Activated T-cell treated with anti-CD3 and anti-CD28 coated beads, Interleukin-2, amount 50 U/mL, for 24 hours (primary cell): Measurements from ENCODE around the gene SCN2A.
"Not testable (repeated sequence)": the region's sequence is repeated elsewhere in the genome, so short reads cannot be mapped to it uniquely, and the experiment has no call there.

Experiments
- DNase-seq: peaks from one replicate; pipeline ENCODE4 v3.0.0-alpha.2; 2020
- H3K27ac Mint-ChIP-seq: 2 replicates; pipeline ENCODE4 v1.8.0; 2020; ENCODE audit warnings: mild to moderate bottlenecking, mixed read lengths
- H3K27me3 Mint-ChIP-seq: 2 replicates; pipeline ENCODE4 v1.8.0; 2020; ENCODE audit warnings: mixed read lengths
- H3K36me3 Mint-ChIP-seq: 2 replicates; pipeline ENCODE4 v1.8.0; 2020; ENCODE audit warnings: low read depth, mixed read lengths
- H3K4me1 Mint-ChIP-seq: 2 replicates; pipeline ENCODE4 v1.8.0; 2020; ENCODE audit warnings: low read depth, mixed read lengths
- H3K4me3 Mint-ChIP-seq: 2 replicates; pipeline ENCODE4 v1.8.0; 2020; ENCODE audit warnings: mild to moderate bottlenecking, moderate library complexity, mixed read lengths
- H3K9me3 Mint-ChIP-seq: 2 replicates; pipeline ENCODE4 v1.8.0; 2020; ENCODE audit warnings: mixed read lengths

Gene SCN2A

DNA sequence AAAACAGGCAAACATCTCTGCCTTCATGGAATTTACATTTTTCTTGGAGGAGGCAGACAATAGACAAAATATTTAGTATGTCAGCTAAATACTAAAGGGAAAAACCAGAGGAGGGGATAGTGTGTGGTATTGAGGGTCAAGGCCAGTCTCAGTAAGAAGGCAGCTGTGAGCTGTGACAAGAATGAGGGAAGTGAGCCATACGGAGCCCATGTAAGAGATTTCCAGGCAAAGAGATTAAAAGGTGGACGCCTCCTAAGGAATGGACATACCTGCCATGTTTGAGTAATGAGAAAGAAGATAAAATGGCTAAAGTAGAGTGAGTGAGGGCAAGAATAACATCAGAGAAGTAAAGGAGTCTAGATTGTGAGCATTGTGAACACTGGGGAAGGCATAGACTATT, 2.2 kb upstream of the SCN2A start:
- Mint-ChIP-seq H3K36me3 (no peaks in the 10 kb centered on the region), H3K4me1 (no peaks in the 10 kb centered on the region), H3K9me3 (no peaks in the 10 kb centered on the region), H3K4me3 (no peak overlapping the region), H3K27ac (no peak overlapping the region), H3K27me3 (no peaks in the 10 kb centered on the region)
- no peak for DNase-seq

DNA sequence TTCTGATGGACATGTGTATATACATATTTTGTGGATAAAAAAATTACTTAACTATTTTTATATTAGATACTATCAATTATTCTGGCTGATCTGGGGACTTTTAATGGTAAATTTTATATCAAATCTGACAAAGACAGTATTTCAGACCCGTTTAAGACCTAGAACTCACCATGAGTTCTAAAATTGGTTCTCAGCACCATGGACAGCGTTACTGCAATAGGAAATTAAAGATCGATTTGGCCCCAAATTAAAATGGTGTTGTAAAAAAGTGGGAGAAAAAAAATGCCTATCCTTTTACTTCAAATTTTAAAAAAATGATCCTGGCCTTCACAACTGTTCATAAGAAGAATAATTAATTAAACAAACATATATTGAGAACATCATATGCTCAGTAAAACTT, 919 bp upstream of the SCN2A start:
- H3K27me3 Mint-ChIP-seq, result no peaks in the 10 kb centered on the region
- H3K4me3 Mint-ChIP-seq, result no peak overlapping the region
- H3K27ac Mint-ChIP-seq, result no peak overlapping the region
- no peaks in the 10 kb centered on the region for H3K9me3 Mint-ChIP-seq
- no peaks in the 10 kb centered on the region for H3K36me3 Mint-ChIP-seq
- no peaks in the 10 kb centered on the region for H3K4me1 Mint-ChIP-seq
- DNase-seq, result no peak

DNA sequence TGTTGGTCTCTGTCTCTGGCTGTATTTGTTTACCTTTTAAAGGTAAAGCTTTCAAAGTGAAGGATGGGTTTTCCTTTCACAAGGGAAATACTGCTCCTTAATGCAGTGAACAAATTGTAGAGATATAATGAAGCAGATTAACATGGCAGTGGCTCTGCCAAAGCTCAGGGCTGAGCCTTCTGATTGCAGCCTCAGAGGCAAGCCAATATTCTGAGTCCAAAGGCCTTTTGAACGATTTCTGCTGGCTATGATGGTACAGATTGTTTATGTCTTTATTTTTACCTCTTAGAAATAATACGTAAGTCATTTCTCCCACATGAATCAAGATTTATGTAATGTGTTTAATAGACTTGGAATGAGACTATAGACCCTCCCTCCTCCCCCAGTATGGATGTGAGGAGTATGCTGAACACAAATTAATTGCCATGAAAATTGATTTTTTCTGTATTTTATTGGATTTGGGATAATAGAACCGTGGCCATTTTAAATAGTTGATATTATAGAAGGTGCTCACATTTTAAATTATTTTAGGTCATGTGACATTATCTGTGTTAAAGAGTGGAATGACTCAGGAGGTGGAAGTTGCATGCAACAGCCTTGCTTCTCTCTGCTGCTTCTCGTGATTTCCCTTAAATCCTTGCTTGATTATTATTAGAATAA, 772 bp downstream of the SCN2A start:
- H3K36me3 Mint-ChIP-seq, result no peaks in the 10 kb centered on the region
- no peak overlapping the region for H3K27ac Mint-ChIP-seq
- H3K9me3 Mint-ChIP-seq, result no peaks in the 10 kb centered on the region
- H3K4me1 Mint-ChIP-seq, result no peaks in the 10 kb centered on the region
- H3K4me3 Mint-ChIP-seq, result no peak overlapping the region
- DNase-seq, result no peak
- H3K27me3 Mint-ChIP-seq, result no peaks in the 10 kb centered on the region

DNA sequence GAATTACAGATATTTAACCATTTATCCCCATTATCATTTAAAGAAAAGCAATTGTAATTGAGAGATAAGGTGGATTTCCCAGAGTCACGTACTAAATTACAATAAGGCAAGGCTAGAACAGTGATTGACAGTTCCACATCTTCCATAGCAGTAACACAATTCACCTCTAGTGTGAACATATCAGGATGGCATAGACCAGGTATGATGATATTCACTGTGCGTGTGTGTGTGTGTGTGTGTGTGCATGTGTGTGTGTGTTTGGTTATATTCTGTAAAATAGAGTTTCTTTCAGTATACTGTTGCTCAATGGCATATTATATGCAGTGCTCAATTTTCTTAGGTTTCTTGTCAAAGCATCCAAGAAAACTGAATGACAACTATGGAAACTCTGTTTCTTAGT, 1.7 kb downstream of the SCN2A start:
- Mint-ChIP-seq H3K4me1 (no peaks in the 10 kb centered on the region), H3K27ac (no peak overlapping the region), H3K36me3 (no peaks in the 10 kb centered on the region), H3K9me3 (no peaks in the 10 kb centered on the region), H3K4me3 (no peak overlapping the region), H3K27me3 (no peaks in the 10 kb centered on the region)
- no peak for DNase-seq

DNA sequence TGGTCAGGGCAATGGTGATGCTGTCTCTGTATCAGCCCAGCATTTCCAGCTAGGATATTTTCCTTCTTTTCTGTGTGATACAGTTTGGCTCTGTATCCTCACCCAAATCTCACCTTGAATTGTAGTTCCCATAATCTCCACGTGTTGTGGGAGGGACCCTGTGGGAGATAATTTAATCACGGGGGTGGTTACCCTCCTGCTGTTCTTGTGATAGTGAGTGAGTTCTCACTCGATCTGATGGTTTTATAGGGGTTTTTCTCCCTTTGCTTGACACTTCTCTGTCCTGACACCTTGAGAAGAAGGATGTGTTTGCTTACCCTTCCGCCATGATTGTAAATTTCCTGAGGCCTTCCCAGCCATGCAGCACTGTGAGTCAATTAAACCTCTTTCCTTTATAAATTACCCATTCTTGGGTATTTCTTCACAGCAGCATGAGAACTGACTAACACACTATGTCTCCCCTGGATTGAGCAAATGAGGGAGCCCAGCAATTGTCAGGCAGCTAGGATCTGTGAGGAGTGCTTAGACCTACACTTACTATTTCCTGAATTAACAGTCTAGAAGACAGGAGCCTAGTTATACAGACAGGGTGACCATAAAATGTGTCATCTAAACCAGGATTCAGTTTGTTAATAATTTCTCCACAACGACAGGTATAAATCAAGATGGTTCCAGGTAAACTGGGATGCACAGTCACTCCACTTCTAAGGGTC, 6.0 kb downstream of the SCN2A start:
- Mint-ChIP-seq H3K9me3 (no peaks in the 10 kb centered on the region), H3K4me3 (no peak overlapping the region), H3K27ac (no peak overlapping the region), H3K27me3 (no peaks in the 10 kb centered on the region), H3K36me3 (no peaks in the 10 kb centered on the region), H3K4me1 (no peaks in the 10 kb centered on the region)
- no peak for DNase-seq

DNA sequence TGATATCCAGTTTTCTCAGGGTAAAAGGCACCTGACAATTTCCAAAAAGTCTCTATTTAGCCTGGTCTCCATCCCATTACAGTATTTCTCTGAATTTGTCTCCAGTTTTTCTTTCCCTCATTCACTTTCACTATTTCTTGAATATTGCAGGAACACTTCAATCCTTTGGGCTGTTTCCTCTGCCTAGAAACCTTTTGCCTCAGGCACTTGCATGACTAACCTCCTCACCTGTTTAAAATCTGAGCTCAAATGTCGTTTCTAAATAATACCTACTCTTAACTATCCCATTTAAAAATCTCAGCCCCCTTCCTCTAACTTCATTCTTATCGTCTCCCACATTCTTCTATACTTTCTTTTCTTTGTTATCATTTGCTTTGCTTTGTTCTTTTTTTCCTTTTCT, 9.0 kb downstream of the SCN2A start:
- Mint-ChIP-seq H3K4me1 (no peaks in the 10 kb centered on the region), H3K4me3 (no peak overlapping the region), H3K9me3 (no peaks in the 10 kb centered on the region), H3K27ac (no peak overlapping the region), H3K27me3 (peaks cover 4% of the 10 kb centered on the region), H3K36me3 (no peaks in the 10 kb centered on the region)
- no peak for DNase-seq

DNA sequence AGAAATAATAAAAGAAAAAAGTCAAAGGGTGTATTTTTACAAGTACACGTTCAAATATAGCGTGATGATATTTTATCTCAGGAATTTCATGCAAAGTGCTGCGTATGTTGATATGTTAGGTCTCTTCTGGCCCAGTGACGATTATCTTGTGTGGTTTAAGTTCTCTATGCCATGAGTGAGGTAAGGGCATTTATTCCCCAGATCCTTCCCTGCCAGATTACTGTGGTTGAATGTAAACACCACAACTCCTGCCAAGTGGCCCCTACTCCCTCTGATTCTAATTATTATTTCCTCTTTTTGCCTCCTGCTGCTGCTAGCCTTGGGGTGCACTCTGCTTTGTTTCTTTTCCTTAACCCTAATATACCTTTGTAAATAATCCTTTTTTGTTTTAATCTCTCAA, 12.2 kb downstream of the SCN2A start:
- H3K4me3 Mint-ChIP-seq, result no peak overlapping the region
- H3K36me3 Mint-ChIP-seq, result no peaks in the 10 kb centered on the region
- H3K27ac Mint-ChIP-seq, result no peak overlapping the region
- no peak for DNase-seq
- no peaks in the 10 kb centered on the region for H3K4me1 Mint-ChIP-seq
- no peaks in the 10 kb centered on the region for H3K9me3 Mint-ChIP-seq
- H3K27me3 Mint-ChIP-seq, result peaks cover 4% of the 10 kb centered on the region

DNA sequence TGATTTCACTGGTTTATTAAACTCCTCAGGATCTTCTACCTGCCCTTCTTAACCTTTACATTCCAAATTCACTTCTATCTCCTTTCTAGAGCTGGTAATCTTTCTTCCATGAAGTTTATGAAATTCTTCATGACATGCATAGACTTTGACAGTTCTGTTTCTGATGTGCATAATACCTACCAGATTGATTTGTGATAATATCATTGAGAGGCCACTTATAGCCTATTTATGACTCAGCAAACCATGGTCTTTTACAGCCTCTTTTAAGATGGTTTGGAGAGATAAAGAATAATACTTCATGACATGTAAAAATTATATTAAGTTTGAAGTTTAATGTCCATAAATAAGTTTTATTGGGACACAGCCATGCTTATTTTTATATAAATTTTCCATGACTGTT, 14.0 kb downstream of the SCN2A start:
- H3K4me3 Mint-ChIP-seq, result no peak overlapping the region
- DNase-seq, result no peak
- H3K27me3 Mint-ChIP-seq, result peaks cover 6% of the 10 kb centered on the region
- no peaks in the 10 kb centered on the region for H3K4me1 Mint-ChIP-seq
- H3K9me3 Mint-ChIP-seq, result no peaks in the 10 kb centered on the region
- no peaks in the 10 kb centered on the region for H3K36me3 Mint-ChIP-seq
- no peak overlapping the region for H3K27ac Mint-ChIP-seq

DNA sequence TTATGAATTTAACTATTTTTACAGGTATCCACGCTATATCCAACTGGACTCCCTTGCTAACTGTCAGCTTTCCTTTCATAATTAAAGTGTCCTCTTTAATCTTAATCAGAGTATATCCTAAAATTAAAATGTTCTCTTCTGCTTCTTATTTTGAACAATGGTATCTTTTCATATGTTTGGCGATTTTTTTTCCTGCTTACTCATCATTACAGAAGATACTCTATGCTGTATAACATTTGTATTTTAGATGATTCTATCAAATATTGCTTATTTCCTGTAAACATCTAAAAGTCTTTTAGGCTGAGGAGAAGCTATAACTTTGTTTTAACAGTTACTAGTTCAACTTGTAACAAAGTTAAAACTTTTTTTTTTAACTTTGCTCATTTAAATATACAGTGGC, 17.4 kb downstream of the SCN2A start:
- Mint-ChIP-seq H3K27ac (no peak overlapping the region), H3K36me3 (no peaks in the 10 kb centered on the region), H3K27me3 (peaks cover 13% of the 10 kb centered on the region), H3K9me3 (no peaks in the 10 kb centered on the region), H3K4me3 (no peak overlapping the region), H3K4me1 (no peaks in the 10 kb centered on the region)
- no peak for DNase-seq

DNA sequence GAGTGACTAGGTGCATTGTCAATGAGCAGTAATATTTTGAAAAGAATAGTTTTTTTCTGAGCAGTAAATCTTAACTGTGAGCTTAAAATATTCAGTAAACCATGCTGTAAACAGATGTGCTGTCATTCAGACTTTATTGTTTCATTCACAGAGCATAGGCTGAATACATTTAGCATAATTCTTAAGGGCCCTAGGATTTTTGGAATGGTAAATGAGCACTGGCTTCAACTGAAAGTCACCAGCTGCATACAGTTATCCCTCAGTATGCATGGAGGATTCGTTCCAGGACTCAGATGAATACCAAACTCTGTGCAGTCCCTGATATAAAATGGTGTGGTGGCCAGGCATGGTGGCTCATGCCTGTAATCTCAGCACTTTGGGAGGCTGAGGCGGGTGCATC, 21.1 kb downstream of the SCN2A start:
- H3K36me3 Mint-ChIP-seq, H3K9me3 Mint-ChIP-seq, H3K4me1 Mint-ChIP-seq, H3K4me3 Mint-ChIP-seq, DNase-seq, H3K27ac Mint-ChIP-seq: not testable (repeated sequence)
- H3K27me3 Mint-ChIP-seq, result peaks cover 15% of the 10 kb centered on the region

DNA sequence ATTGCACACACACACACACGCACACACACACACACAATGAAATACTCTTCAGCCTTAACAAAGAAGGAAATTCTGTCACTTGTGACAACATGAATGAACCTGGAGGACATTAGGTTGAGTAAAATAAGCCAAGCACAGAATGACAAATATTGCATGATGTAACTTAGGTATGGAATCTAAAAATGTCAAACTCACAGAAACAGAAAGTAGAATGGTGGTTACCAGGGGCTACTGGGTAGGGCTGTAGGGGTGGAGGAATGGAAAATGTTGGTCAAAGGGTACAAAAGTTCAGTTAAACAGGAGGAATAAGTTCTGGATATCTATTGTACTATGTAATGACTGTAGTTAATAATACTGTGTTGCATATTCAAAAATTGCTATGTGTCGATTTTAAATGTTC, 29.5 kb downstream of the SCN2A start:
- no peaks in the 10 kb centered on the region for H3K36me3 Mint-ChIP-seq
- no peaks in the 10 kb centered on the region for H3K9me3 Mint-ChIP-seq
- peak overlapping the region; percentile 12 for H3K27ac Mint-ChIP-seq
- peaks cover 17% of the 10 kb centered on the region for H3K4me1 Mint-ChIP-seq
- no peak for DNase-seq
- H3K4me3 Mint-ChIP-seq, result no peak overlapping the region
- peaks cover 3% of the 10 kb centered on the region for H3K27me3 Mint-ChIP-seq

DNA sequence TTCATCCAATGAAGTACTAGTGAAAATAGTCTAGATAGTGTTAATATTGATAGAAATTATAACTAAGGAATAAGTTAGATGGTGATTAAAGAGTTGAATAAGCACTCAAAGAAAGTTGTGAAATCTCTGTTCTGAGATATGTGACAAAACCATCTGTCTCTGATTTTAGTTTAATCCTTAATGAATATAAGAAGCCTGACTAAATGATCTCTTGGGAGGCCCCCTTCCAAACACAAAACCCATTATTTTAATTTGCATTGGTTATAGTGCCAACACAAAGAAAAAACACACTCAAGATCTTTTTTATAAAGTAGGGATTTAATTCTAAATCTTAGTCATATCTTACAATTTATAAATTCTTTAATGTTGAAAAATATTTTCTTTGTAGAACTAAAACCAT, 34.0 kb downstream of the SCN2A start:
- Mint-ChIP-seq H3K27me3 (no peaks in the 10 kb centered on the region), H3K9me3 (no peaks in the 10 kb centered on the region), H3K36me3 (no peaks in the 10 kb centered on the region), H3K4me3 (no peak overlapping the region), H3K27ac (no peak overlapping the region), H3K4me1 (peaks cover 25% of the 10 kb centered on the region)
- no peak for DNase-seq

DNA sequence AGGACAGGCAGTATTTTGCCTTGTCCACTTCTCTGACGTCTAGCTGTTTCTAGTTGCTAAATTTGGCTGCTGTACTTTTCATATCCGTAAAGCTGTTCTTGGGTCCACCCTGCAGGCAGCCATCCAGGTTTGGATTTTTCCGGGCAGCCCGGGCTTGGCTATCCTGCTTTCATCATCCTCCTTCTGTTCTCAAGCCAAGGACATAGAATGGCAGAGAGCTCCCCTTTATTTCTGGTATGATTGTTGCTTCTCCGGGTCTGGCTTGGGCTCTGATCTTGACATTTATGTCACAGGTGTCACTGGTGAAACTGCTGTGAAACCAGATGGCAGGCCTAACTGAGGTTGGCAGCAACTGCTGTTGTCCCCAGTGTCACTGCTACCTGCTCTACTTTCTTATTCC, 35.5 kb downstream of the SCN2A start:
- no peak overlapping the region for H3K27ac Mint-ChIP-seq

DNA sequence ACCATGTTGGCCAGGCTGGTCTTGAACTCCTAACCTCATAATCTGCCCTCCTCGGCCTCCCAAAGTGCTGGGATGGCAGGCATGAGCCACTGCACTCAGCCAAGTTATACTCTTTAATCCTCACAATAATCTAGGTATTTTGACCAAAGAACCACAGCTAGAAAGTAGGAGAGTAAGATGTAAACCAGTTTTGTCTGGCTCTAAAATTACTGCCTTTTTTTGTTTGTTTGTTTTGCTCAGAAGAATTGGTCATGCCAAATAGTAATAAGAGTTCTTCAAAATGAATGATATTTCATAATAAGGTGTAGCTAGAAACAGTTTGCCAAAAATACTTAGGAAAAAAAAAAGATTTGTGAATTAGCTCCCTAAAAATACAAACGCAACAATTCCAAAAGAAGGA, 36.7 kb downstream of the SCN2A start:
- Mint-ChIP-seq H3K4me1 (peaks cover 20% of the 10 kb centered on the region), H3K27ac (no peak overlapping the region), H3K36me3 (no peaks in the 10 kb centered on the region), H3K4me3 (no peak overlapping the region), H3K27me3 (no peaks in the 10 kb centered on the region), H3K9me3 (no peaks in the 10 kb centered on the region)
- DNase-seq, result no peak

More for the DNA sequence above, 35.5 kb downstream of the SCN2A start:
- peaks cover 22% of the 10 kb centered on the region for H3K4me1 Mint-ChIP-seq
- H3K27me3 Mint-ChIP-seq, result no peaks in the 10 kb centered on the region
- no peaks in the 10 kb centered on the region for H3K9me3 Mint-ChIP-seq
- no peak for DNase-seq
- no peak overlapping the region for H3K4me3 Mint-ChIP-seq
- no peaks in the 10 kb centered on the region for H3K36me3 Mint-ChIP-seq

DNA sequence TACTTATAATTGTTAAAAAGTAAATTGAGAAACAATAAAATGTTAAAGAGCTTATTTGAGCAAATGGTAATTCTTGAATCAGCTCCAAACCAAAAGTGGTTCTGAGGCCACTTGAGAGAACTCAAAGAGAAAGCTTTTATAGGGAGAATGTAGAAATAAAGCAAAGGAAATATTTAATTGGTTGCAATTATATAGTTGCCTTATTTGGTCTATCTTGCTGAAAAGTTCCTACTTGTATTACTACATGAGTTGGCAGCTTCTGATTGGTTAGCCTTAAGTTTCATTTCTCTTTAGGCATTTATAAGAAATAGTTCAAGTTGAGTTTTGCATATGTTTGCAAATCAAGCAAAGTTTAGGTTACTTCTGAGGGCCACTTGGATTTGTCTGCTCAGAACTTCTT, 38.1 kb downstream of the SCN2A start:
- no peak overlapping the region for H3K4me3 Mint-ChIP-seq
- H3K27ac Mint-ChIP-seq, result peak overlapping the region; percentile 63
- H3K9me3 Mint-ChIP-seq, result no peaks in the 10 kb centered on the region
- H3K36me3 Mint-ChIP-seq, result no peaks in the 10 kb centered on the region
- peaks cover 20% of the 10 kb centered on the region for H3K4me1 Mint-ChIP-seq
- no peaks in the 10 kb centered on the region for H3K27me3 Mint-ChIP-seq
- no peak for DNase-seq
